Fibroblast of skin of left quadriceps (primary cell): ENCODE results near the gene AXIN2.

Experiments used
- DNase-seq, 2 experiments: peaks; one replicate each; pipeline ENCODE4 v3.0.0-alpha.2; 2013; ENCODE audit warnings: low read depth in 2 of 2

The AXIN2 gene

GRCh38 chr17:65553646-65554552 lies 7.5 kb downstream of the AXIN2 start:
- DNase-seq, result peak in 1 of 2 experiments; percentile 51

DNA sequence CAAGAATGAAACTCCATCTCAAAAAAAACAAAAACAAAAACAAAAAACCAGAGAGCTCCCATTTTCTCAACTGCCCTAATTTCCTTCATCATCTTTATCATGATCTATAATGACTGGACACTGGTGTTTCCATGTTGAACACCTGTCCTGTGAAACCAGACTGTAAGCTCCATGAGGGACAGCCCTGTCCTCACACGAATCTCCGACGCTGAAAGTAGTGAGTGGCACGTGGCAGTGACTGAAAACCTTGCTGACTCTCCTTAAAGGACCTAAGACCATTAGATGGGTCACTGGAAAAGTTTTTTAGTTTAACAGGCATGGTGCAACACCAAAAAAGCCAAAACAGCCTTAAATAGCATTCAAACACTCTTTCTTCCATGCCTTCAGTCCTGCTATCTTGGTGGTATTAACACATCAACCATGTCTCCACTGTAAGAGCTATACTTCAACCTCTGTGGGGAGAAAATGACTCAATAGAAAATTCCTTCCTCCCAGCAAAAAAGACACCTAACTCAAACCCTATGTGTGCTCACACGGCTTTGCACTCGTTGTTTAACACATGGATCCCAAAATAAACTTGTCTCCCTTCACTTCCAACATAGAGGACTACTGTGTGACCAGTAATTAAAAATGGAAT lies 8.3 kb downstream of the AXIN2 start:
- peak; percentile 92 to 94 for DNase-seq

DNA sequence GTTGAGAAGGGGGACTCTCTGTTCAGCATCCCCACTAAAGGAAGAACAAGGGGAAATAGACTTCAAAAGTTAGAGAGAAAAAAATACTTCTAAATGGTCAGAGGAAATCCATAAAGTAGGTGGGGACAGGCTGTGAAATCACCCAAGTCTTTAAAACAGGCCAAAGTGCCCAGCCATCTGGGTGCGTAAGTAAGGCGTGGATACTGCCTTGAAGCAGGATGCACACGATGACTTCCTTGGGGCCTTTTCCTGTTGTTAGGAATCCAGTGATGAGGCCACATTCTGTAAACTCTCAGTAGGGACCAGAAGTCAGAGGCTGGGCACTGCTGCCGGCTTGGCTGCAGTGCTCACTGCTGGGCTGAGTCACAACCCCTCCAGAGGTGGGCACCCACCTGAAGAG lies 9.2 kb downstream of the AXIN2 start:
- no peak for DNase-seq

- DNase-seq, result no peak
Observed at GRCh38 chr17:65551267-65552040, 10.0 kb downstream of the AXIN2 start.

GRCh38 chr17:65550758-65551157 lies 10.7 kb downstream of the AXIN2 start:
- no peak for DNase-seq

DNA sequence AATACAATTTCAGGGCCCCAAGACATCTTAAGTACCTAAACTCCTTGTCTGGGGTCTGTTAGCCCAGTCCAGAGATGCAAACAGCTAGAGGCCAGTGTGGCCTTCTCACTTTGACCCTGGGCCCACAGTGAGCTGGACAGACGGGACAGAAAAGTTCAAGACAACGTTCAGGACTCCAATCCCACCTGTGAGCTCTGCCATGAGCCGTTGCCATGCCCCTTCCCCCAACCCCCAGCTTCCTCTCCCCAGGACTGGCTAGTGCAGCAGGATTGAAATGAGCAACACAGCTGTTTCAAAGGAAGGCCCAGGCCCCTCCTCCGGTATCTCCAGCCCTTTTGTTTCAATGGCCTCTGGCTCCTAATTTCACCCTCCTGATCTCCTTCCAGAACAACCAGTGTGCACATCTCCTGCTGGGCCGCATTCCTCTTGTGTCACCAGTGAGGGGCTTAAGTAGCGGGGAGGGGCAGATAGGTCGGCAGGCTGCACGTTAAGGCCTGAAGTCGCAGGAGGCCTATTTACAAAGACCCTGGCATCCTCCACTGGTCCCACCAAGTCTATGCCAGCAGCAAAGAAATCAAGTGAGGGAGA lies 11.3 kb downstream of the AXIN2 start:
- DNase-seq, result no peak

DNA sequence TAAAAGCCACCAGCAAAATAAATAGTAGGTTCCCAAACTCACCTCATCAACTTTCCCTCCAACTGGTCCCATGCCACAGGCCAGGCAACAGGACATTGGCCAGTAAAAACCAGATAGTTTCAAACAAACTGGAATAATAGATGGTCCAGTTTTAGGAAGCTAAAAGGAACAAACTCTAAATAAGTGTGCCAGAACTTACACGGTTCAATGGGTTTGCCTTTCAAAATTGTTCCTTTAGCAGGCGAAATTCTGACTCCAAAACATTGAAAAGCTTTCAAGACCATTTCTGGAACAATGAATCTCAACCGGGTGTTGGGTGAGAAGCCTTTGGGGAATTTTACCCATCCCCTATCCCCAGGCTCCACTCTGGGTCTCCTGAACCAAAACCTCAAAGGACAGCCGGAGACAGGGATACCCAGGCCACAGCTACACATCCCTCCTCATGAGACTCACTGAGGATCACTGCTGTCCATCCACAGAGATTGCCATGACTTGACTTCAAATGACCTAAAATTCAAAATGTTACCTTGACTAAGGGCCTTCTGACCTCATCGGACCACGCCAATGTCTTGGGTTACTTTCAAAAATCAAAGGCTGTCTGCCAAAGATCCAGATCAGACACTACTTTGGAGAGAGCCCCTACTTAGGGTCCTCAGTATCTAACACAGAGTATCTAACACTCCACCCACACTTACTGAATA lies 13.0 kb downstream of the AXIN2 start:
- no peak for DNase-seq

DNA sequence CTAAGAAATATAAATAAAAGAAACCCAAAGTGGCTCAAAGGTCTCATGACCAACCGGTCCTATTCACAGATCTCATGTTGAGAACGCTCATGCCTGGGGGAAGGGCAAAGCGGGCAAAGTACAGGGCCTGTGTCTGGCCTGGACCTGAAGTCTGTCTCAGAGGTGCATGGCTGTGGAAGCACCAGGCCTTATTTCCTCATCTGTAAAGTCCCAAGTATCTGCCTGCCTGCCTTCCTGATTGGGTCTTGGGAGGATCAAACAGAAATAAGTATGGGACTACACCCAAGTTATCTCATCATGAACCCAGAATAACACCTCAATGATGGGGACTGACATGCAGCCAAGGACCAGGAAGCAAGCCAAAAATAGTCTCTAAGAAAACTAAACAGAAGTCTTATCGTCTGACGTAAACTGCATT lies 14.2 kb downstream of the AXIN2 start:
- no peak for DNase-seq

DNA sequence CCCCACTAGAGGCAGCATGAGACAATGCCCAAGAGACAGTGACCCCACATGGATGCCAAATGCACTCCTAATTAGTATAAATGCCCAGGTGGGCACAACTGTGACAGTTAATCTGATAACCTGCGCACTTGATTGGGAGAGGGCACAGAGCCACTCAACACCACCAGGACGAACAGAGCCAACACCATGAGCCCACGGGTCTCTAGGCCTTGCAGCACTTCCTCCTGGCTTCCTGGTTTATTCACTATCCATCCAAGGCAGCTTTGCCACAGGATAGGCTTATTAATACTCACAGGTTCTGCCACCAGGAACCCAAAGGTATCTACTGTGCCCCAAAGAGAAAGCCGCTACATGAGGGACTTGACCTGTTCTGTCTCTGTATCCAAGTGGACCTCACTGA lies 14.9 kb downstream of the AXIN2 start:
- no peak for DNase-seq

- no peak for DNase-seq
Observed at GRCh38 chr17:65545705-65546523, 15.5 kb downstream of the AXIN2 start.

GRCh38 chr17:65544672-65545071 lies 16.8 kb downstream of the AXIN2 start:
- DNase-seq, result no peak

- no peak for DNase-seq
Observed at GRCh38 chr17:65542610-65543009, 18.8 kb downstream of the AXIN2 start.

GRCh38 chr17:65542067-65542466 lies 19.4 kb downstream of the AXIN2 start:
- DNase-seq, result no peak

GRCh38 chr17:65541453-65541852 lies 20.0 kb downstream of the AXIN2 start:
- DNase-seq, result no peak

DNA sequence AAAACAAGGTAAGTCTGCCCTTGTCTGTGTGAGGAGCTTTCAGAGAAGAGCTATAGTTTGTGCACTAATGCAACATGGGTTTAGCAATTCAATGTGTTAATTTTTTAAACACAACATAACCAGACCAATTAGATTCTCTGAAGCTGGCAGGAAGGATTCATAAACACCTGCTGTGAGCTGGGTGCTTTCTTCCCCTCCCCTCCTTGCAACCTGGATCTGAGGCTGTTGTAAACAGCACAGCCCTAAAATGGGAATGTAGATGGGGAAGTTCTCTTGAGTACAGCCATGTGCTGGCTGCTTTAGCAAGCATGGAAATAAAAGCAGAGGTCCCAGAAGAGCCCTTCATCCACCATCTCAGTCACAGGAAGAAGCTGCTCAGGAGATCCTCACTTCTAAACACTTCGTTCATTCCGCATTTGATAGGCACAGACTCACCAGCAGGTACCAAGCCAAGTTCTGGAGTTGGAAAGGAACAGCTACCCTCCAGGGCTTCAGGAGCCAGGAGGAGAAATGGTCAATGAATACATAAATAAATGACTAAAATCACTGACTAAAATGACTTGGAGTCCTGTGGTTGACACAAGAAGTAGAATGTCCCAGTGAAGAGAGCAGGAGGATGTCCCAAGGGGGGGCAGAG lies 21.7 kb downstream of the AXIN2 start:
- no peak for DNase-seq

GRCh38 chr17:65538675-65539529 lies 22.5 kb downstream of the AXIN2 start:
- DNase-seq, result no peak

DNA sequence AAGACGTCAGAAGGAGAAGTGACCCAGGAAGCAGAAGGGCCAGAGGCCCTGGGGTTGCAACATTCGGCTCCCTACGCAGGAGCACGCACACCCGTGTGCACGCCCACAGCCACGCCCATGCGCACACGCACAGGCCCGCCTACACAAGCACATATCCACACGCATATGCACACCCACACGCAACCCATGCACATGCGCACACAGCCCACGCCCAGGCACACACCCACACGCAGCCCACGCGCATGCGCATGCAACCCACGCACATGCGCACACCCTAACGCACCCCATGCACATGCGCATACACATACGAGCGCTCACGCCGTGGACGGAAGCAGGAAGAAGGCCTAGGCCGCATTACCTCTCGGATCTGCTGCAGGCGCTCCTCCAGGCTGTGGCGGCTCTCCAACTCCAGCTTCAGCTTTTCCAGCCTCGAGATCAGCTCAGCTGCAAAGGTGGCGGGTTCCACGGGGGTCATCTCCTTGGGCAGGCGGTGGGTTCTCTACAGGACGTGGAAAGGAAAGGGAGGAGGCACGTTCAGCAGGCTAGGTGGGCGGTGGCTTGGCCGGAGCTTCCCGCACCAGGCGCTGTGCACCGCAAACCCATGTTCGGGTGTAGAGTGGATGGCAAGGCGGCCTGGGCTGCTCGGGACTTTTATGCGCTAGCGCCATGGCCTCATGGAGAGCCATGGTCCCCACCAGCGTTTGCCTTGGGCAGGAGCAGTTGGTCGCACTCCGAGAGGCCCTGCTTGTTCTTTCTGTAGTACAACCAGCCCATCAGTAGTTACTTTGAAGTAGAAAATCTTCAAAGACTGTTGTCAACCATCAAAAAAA lies 23.4 kb downstream of the AXIN2 start:
- DNase-seq, result no peak

GRCh38 chr17:65537343-65537844 lies 24.1 kb downstream of the AXIN2 start:
- DNase-seq, result no peak
